ENCODE data around the gene AGPAT2. TPM values are rescaled to one million over a fixed set of nuclear protein-coding genes. Genes with fewer than 3 reads are reported as not detected.

Gene AGPAT2
- total RNA-seq (2014; rRNA removed; shearing (Covaris generic)): 33.3 and 44.7 TPM in 2 replicates
- 31.8 and 34.4 TPM in 2 replicates for polyA plus RNA-seq (2016; fragmentation: Nextera tagmentation; extraction: Ambion mirVana)
- long read RNA-seq, transcript AGPAT2-202 (6 exons, 1,512 nt): major isoform, 65 of 72 reads
- long read RNA-seq, partial matches to known transcripts: 0 of 72 reads
- long read RNA-seq, other reads (novel, unspliced or antisense): 4 of 72 reads

DNA sequence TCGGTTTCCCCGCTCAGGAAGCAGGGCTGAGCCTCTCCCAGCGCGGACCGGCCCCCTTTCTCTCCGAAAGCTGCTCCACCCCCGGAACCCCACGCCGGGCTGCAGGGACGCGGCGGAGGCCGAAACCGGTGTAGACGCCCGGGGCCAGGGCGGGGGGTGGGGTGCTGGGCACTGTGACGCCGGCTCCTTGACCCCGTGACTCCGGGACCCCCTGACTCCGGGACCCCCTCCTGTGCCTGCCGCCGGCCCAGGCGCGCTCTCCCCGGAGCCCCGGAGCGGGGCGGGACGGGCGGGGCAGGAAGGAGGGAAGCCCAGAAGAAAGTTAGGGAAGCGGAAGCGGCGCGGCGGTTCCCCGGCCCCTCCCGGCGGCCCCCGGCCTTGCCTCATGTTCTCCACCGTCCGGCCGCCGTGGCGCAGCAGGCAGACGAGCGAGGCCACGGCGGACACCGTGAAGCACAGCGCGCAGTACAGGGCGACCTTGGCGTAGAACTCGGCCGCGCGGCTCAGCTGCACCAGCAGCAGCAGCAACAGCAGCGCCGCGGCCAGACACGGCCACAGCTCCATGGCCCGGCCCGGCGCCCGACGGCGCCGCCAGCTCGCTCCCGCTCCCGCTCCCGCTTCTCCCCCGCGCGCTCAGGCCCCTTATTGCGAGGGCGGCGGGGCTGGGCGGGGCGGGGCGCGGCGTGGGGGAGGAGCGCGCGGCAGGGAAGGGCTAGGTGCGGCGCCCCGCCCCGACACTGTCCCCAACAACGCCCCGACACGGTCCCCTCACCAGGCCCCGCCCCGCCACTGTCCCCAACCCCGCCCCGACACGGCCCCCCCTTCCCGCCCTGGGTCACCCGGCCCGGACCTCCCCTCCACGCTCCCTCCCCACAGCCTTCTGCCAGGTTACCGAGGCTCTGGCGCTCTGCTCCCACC is at the start of gene AGPAT2:
Gene AGPAT2 (minus strand): TSS at position 664 of the 918 bp plus-strand sequence. CDS start 100 bp downstream, at position 564.
- no peak within 1 kb of the TSS for H3K27ac Mint-ChIP-seq
- H4K20me1 ChIP-seq (replicated peaks; ENCODE audit: insufficient read depth): no peaks in the 10 kb centered on the region
- H3K27ac ChIP-seq (ENCODE audit: low read depth): no peak within 1 kb of the TSS
- no peaks in the 10 kb centered on the region; the same call in 1 of the 2 replicates for H3K4me1 ChIP-seq (ENCODE audit: insufficient read depth)
- H3K4me1 Mint-ChIP-seq: peaks cover 9% of the 10 kb centered on the region; the same call in 2 of the 3 replicates
- H2AFZ ChIP-seq: peak within 1 kb of the TSS; percentile 92
- H3K27me3 Mint-ChIP-seq (ENCODE audit: insufficient read depth, low read depth, poor library complexity): peaks cover 22% of the 10 kb centered on the region
- H3K4me3 Mint-ChIP-seq: peak within 1 kb of the TSS; percentile 80
- no peaks in the 10 kb centered on the region for H3K36me3 ChIP-seq (ENCODE audit: insufficient read depth)
- H3K9me2 ChIP-seq (ENCODE audit: insufficient read depth): no peaks in the 10 kb centered on the region
- H3F3A ChIP-seq (replicated peaks; ENCODE audit: low read depth): 0 out of 2 replicates have a peak, but pooled peaks cover 3% of the 10 kb centered on the region
- H3K9me3 Mint-ChIP-seq: no peaks in the 10 kb centered on the region
- H3K79me2 ChIP-seq (replicated peaks; ENCODE audit: insufficient read depth): peaks cover 10% of the 10 kb centered on the region; the same call in 1 of the 2 replicates
- H3K27me3 ChIP-seq (ENCODE audit: insufficient read depth): no peaks in the 10 kb centered on the region
- peak within 1 kb of the TSS; percentile 94 for H3K4me2 ChIP-seq
- peak; percentile 62; the same call in 1 of the 2 replicates for TF ChIP-seq POLR2AphosphoS5 (IDR thresholded peaks at IDR 0.05; ENCODE audit: low read depth)
- TF ChIP-seq EZH2 (IDR thresholded peaks at IDR 0.05; ENCODE audit: low read depth, unreplicated experiment): no peak
- no peaks in the 10 kb centered on the region for H3K36me3 Mint-ChIP-seq (ENCODE audit: low read depth)
- DNase-seq (ENCODE audit: low spot score): peak; percentile 57
- H3K4me3 ChIP-seq: peak within 1 kb of the TSS; percentile 75
- peak; percentile 30 for ATAC-seq

DNA sequence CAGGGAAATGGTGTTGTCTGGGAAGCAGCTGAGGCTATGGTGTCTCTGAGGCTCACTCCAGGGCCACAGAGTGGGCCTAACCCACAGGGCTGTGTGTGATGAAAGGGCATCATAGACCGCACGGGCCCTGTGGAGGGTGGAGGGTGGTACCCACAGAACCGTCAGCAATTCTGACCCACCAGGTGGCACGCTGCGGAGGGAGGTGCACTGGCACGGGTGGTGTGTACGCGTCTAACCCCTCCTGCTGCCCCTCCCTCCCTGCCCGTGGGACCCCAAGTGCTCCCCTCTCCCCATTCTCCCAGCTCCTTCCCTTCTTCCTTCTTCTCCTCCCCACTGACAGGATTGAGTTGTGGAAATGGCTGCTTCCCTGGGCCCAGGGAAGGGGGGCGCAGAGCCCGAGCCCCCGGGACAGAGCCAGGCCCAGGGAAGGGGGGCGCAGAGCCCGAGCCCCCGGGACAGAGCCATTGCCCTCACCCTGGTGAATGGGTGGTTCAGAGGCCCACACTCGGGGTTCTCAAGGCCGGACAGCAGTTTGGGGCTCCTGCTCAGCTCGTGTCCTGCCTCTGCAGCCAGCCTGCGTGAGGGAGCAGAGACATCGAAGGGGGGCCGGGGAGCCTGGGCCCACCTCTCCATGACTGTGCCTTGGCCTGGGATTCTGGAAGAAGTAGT is 48.7 kb upstream of the AGPAT2 start:
- Mint-ChIP-seq H3K4me3 (no peak overlapping the region), H3K9me3 (no peaks in the 10 kb centered on the region; the same call in 1 of the 3 replicates), H3K27ac (no peak overlapping the region), H3K36me3 (ENCODE audit: low read depth) (no peaks in the 10 kb centered on the region), H3K4me1 (no peaks in the 10 kb centered on the region; the same call in 2 of the 3 replicates), H3K27me3 (ENCODE audit: insufficient read depth, low read depth, poor library complexity) (peaks cover 20% of the 10 kb centered on the region)
- no peak overlapping the region for H3K27ac ChIP-seq (ENCODE audit: low read depth)
- no peak overlapping the region for H3K4me2 ChIP-seq
- no peaks in the 10 kb centered on the region for H3K4me1 ChIP-seq (ENCODE audit: insufficient read depth)
- H3K4me3 ChIP-seq: no peak overlapping the region
- no peaks in the 10 kb centered on the region for H3K79me2 ChIP-seq (replicated peaks; ENCODE audit: insufficient read depth)
- H2AFZ ChIP-seq: no peak overlapping the region
- H3K36me3 ChIP-seq (ENCODE audit: insufficient read depth): no peaks in the 10 kb centered on the region
- no peaks in the 10 kb centered on the region for H4K20me1 ChIP-seq (replicated peaks; ENCODE audit: insufficient read depth)
- H3K9me2 ChIP-seq (ENCODE audit: insufficient read depth): no peaks in the 10 kb centered on the region
- no peaks in the 10 kb centered on the region for H3K27me3 ChIP-seq (ENCODE audit: insufficient read depth)
- no peaks in the 10 kb centered on the region for H3F3A ChIP-seq (replicated peaks; ENCODE audit: low read depth)
- no peak for DNase-seq (ENCODE audit: low spot score)
- no peak for ATAC-seq
- TF ChIP-seq, protein P1, sequence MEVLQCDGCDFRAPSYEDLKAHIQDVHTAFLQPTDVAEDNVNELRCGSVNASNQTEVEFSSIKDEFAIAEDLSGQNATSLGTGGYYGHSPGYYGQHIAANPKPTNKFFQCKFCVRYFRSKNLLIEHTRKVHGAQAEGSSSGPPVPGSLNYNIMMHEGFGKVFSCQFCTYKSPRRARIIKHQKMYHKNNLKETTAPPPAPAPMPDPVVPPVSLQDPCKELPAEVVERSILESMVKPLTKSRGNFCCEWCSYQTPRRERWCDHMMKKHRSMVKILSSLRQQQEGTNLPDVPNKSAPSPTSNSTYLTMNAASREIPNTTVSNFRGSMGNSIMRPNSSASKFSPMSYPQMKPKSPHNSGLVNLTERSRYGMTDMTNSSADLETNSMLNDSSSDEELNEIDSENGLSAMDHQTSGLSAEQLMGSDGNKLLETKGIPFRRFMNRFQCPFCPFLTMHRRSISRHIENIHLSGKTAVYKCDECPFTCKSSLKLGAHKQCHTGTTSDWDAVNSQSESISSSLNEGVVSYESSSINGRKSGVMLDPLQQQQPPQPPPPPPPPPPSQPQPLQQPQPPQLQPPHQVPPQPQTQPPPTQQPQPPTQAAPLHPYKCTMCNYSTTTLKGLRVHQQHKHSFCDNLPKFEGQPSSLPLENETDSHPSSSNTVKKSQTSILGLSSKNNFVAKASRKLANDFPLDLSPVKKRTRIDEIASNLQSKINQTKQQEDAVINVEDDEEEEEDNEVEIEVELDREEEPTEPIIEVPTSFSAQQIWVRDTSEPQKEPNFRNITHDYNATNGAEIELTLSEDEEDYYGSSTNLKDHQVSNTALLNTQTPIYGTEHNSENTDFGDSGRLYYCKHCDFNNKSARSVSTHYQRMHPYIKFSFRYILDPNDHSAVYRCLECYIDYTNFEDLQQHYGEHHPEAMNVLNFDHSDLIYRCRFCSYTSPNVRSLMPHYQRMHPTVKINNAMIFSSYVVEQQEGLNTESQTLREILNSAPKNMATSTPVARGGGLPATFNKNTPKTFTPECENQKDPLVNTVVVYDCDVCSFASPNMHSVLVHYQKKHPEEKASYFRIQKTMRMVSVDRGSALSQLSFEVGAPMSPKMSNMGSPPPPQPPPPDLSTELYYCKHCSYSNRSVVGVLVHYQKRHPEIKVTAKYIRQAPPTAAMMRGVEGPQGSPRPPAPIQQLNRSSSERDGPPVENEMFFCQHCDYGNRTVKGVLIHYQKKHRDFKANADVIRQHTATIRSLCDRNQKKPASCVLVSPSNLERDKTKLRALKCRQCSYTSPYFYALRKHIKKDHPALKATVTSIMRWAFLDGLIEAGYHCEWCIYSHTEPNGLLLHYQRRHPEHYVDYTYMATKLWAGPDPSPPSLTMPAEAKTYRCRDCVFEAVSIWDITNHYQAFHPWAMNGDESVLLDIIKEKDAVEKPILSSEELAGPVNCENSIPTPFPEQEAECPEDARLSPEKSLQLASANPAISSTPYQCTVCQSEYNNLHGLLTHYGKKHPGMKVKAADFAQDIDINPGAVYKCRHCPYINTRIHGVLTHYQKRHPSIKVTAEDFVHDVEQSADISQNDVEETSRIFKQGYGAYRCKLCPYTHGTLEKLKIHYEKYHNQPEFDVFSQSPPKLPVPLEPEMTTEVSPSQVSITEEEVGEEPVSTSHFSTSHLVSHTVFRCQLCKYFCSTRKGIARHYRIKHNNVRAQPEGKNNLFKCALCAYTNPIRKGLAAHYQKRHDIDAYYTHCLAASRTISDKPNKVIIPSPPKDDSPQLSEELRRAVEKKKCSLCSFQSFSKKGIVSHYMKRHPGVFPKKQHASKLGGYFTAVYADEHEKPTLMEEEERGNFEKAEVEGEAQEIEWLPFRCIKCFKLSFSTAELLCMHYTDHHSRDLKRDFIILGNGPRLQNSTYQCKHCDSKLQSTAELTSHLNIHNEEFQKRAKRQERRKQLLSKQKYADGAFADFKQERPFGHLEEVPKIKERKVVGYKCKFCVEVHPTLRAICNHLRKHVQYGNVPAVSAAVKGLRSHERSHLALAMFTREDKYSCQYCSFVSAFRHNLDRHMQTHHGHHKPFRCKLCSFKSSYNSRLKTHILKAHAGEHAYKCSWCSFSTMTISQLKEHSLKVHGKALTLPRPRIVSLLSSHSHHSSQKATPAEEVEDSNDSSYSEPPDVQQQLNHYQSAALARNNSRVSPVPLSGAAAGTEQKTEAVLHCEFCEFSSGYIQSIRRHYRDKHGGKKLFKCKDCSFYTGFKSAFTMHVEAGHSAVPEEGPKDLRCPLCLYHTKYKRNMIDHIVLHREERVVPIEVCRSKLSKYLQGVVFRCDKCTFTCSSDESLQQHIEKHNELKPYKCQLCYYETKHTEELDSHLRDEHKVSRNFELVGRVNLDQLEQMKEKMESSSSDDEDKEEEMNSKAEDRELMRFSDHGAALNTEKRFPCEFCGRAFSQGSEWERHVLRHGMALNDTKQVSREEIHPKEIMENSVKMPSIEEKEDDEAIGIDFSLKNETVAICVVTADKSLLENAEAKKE (CRISPR knock-in tag; IDR thresholded peaks at IDR 0.05): no peak
- TF ChIP-seq CREB1 (CRISPR knock-in tag; IDR thresholded peaks at IDR 0.05; ENCODE audit: low read depth) (no peak), ZNF331 (CRISPR knock-in tag; IDR thresholded peaks at IDR 0.05; ENCODE audit: low read depth) (no peak), ZNF114 (CRISPR knock-in tag; IDR thresholded peaks at IDR 0.05) (no peak), EZH2 (IDR thresholded peaks at IDR 0.05; ENCODE audit: low read depth, unreplicated experiment) (no peak), POLR2AphosphoS5 (IDR thresholded peaks at IDR 0.05; ENCODE audit: low read depth) (no peak), NANOG (IDR thresholded peaks at IDR 0.05; ENCODE audit: borderline replicate concordance) (no peak)
- TF ChIP-seq, protein P2, sequence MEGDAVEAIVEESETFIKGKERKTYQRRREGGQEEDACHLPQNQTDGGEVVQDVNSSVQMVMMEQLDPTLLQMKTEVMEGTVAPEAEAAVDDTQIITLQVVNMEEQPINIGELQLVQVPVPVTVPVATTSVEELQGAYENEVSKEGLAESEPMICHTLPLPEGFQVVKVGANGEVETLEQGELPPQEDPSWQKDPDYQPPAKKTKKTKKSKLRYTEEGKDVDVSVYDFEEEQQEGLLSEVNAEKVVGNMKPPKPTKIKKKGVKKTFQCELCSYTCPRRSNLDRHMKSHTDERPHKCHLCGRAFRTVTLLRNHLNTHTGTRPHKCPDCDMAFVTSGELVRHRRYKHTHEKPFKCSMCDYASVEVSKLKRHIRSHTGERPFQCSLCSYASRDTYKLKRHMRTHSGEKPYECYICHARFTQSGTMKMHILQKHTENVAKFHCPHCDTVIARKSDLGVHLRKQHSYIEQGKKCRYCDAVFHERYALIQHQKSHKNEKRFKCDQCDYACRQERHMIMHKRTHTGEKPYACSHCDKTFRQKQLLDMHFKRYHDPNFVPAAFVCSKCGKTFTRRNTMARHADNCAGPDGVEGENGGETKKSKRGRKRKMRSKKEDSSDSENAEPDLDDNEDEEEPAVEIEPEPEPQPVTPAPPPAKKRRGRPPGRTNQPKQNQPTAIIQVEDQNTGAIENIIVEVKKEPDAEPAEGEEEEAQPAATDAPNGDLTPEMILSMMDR (conservative IDR thresholded peaks at IDR 0.05; ENCODE audit: low read depth in 2 of 2): no peak
- TF ChIP-seq, protein P3, sequence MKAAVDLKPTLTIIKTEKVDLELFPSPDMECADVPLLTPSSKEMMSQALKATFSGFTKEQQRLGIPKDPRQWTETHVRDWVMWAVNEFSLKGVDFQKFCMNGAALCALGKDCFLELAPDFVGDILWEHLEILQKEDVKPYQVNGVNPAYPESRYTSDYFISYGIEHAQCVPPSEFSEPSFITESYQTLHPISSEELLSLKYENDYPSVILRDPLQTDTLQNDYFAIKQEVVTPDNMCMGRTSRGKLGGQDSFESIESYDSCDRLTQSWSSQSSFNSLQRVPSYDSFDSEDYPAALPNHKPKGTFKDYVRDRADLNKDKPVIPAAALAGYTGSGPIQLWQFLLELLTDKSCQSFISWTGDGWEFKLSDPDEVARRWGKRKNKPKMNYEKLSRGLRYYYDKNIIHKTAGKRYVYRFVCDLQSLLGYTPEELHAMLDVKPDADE (IDR thresholded peaks at IDR 0.05): no peak
